SK-N-SH (cell line): ENCODE data around the gene PLGRKT. TPM values are rescaled to one million over a fixed set of nuclear protein-coding genes. Genes with fewer than 3 reads are reported as not detected.
"Not testable (repeated sequence)": the region's sequence is repeated elsewhere in the genome, so short reads cannot be mapped to it uniquely, and the experiment has no call there.

Experiments
- CTCF ChIA-PET: fragments of 300-600, 350-600 bp; formaldehyde crosslinking; extraction: SDS; loops from one replicate; lab custom pipeline; 2021; lab: Yijun Ruan, JAX
- POLR2A ChIA-PET: fragments of 350-600 bp; sonication (Branson Sonifier 250); formaldehyde crosslinking; extraction: SDS; loops from one replicate; lab custom pipeline; 2020; ENCODE audit warnings: antibody characterized with exemption, inconsistent platforms; lab: Yijun Ruan, JAX
- DNase-seq: peaks from one replicate; pipeline ENCODE4 v3.0.0; 2012
- H2AFZ ChIP-seq: fragments of 200-600 bp; sonication (generic); 2 replicates; pipeline ENCODE4 v1.8.1; 2016; ENCODE audit warnings: antibody characterized with exemption, mild to moderate bottlenecking, low read depth
- H3F3A ChIP-seq: fragments of 200-600 bp; sonication (generic); replicated peaks from 2 replicates; pipeline ENCODE3; 2016; ENCODE audit warnings: antibody characterized with exemption, mild to moderate bottlenecking; ENCODE audit not compliant: insufficient read depth
- H3K27ac ChIP-seq, 2 experiments: fragments of 200-500 bp in 1 of 2; fragments of 200-600 bp in 1 of 2; sonication (Bioruptor generic) in 1 of 2; sonication (generic), shearing (Covaris generic) in 1 of 2; 2 replicates each; pipeline versions ENCODE4 v1.5.1 to v1.6.1; 2014 to 2016; ENCODE audit warnings: low read depth in 2 of 2, inconsistent platforms in 1 of 2, low read length in 1 of 2, mild to moderate bottlenecking in 1 of 2, mixed read lengths in 1 of 2
- H3K27me3 ChIP-seq: fragments of 200-600 bp; sonication (generic), shearing (Covaris generic); 2 replicates; pipeline ENCODE4 v1.6.1; 2016; ENCODE audit warnings: mixed run types; ENCODE audit not compliant: insufficient read depth
- H3K36me3 ChIP-seq, 2 experiments: fragments of 200-500 bp in 1 of 2; fragments of 200-600 bp in 1 of 2; sonication (Bioruptor generic) in 1 of 2; sonication (generic) in 1 of 2; replicated peaks in 1 of 2; 2 replicates each; pipeline versions ENCODE3 to v1.5.1; 2014 to 2016; ENCODE audit warnings: low read length in 1 of 2, mild to moderate bottlenecking in 1 of 2; ENCODE audit not compliant: insufficient read depth in 2 of 2, control insufficient read depth in 1 of 2
- H3K4me1 ChIP-seq, 2 experiments: fragments of 200-500 bp in 1 of 2; fragments of 200-600 bp in 1 of 2; sonication (Bioruptor generic) in 1 of 2; sonication (generic), shearing (Covaris generic) in 1 of 2; 2 replicates each; pipeline versions ENCODE4 v1.5.1 to v1.6.1; 2014 to 2016; ENCODE audit warnings: low read depth in 1 of 2, low read length in 1 of 2, mixed run types in 1 of 2; ENCODE audit not compliant: insufficient read depth in 2 of 2, control insufficient read depth in 1 of 2
- H3K4me2 ChIP-seq: fragments of 200-600 bp; sonication (generic), shearing (Covaris generic); 2 replicates; pipeline ENCODE4 v1.6.1; 2017; ENCODE audit warnings: mixed run types
- H3K4me3 ChIP-seq, 2 experiments: fragments of 200-500 bp in 1 of 2; fragments of 200-600 bp in 1 of 2; sonication (Bioruptor generic) in 1 of 2; sonication (generic), shearing (Covaris generic) in 1 of 2; 2 replicates each; pipeline versions ENCODE4 v1.5.1 to v1.8.1; 2014 to 2016; ENCODE audit warnings: low read depth in 2 of 2, inconsistent platforms in 1 of 2, low read length in 1 of 2, mild to moderate bottlenecking in 1 of 2, mixed read lengths in 1 of 2, moderate library complexity in 1 of 2
- H3K79me2 ChIP-seq: fragments of 200-600 bp; sonication (generic); 2 replicates; pipeline ENCODE4 v1.8.1; 2017; ENCODE audit warnings: mild to moderate bottlenecking; ENCODE audit not compliant: insufficient read depth
- H3K9ac ChIP-seq: fragments of 200-600 bp; sonication (generic); 2 replicates; pipeline ENCODE4 v1.6.1; 2017; ENCODE audit warnings: mixed run types
- H3K9me2 ChIP-seq: fragments of 200-600 bp; sonication (generic); 2 replicates; pipeline ENCODE4 v1.6.1; 2017; ENCODE audit warnings: mixed run types
- H3K9me3 ChIP-seq: fragments of 200-600 bp; sonication (generic); 2 replicates; pipeline ENCODE4 v1.6.1; 2017; ENCODE audit warnings: mixed run types, mild to moderate bottlenecking, moderate library complexity
- H4K20me1 ChIP-seq: fragments of 200-600 bp; sonication (generic); 2 replicates; pipeline ENCODE4 v1.6.1; 2017; ENCODE audit warnings: mild to moderate bottlenecking, mixed run types; ENCODE audit not compliant: insufficient read depth
- CHD2 ChIP-seq: fragments of 150-350 bp; IDR thresholded peaks from 2 replicates; pipeline ENCODE4 v1.6.1; 2018; ENCODE audit warnings: low read length; ENCODE audit not compliant: partially characterized antibody
- CTCF ChIP-seq: fragments of 200-600 bp; sonication (generic); IDR thresholded peaks from 2 replicates; pipeline ENCODE4 v1.6.1; 2017; ENCODE audit warnings: antibody characterized with exemption, mild to moderate bottlenecking, moderate library complexity
- ELF1 ChIP-seq: IDR thresholded peaks from 2 replicates; pipeline ENCODE4 v1.4.0; 2012
- EP300 ChIP-seq, 2 experiments: IDR thresholded peaks; 2 replicates each; pipeline versions ENCODE4 v1.4.0 to v1.6.1; 2012; ENCODE audit warnings: borderline replicate concordance in 1 of 2, low read depth in 1 of 2, low read length in 1 of 2
- JUND ChIP-seq: IDR thresholded peaks from 2 replicates; pipeline ENCODE4 v1.4.0; 2012
- MAX ChIP-seq: IDR thresholded peaks from 2 replicates; pipeline ENCODE4 v1.4.0; 2012; ENCODE audit warnings: low read depth
- MEF2A ChIP-seq: IDR thresholded peaks from 2 replicates; pipeline ENCODE4 v1.4.0; 2012; ENCODE audit warnings: low read depth, borderline replicate concordance
- MXI1 ChIP-seq: IDR thresholded peaks from 2 replicates; pipeline ENCODE4 v1.6.1; 2012; ENCODE audit warnings: mild to moderate bottlenecking, low read depth, low read length, improper control_type of control experiment
- NFIC ChIP-seq: IDR thresholded peaks from 2 replicates; pipeline ENCODE4 v1.4.0; 2012; ENCODE audit warnings: borderline replicate concordance
- NRF1 ChIP-seq: IDR thresholded peaks from 2 replicates; pipeline ENCODE4 v1.6.1; 2012; ENCODE audit warnings: low read depth, mild to moderate bottlenecking, low read length
- PBX3 ChIP-seq: IDR thresholded peaks from 2 replicates; pipeline ENCODE4; 2012
- POLR2AphosphoS5 ChIP-seq: IDR thresholded peaks from 2 replicates; pipeline ENCODE4 v1.6.1; 2012; ENCODE audit warnings: low read depth, low read length
- RCOR1 ChIP-seq: fragments of 150-350 bp; IDR thresholded peaks from 2 replicates; pipeline ENCODE4 v1.6.1; 2017; ENCODE audit warnings: antibody characterized with exemption, low read length
- REST ChIP-seq: IDR thresholded peaks from 2 replicates; pipeline ENCODE4 v1.6.1; 2012; ENCODE audit warnings: mild to moderate bottlenecking, low read depth, low read length, moderate library complexity
- RFX5 ChIP-seq: IDR thresholded peaks from 2 replicates; pipeline ENCODE4 v1.6.1; 2012; ENCODE audit warnings: mild to moderate bottlenecking, improper control_type of control experiment, low read length
- RXRA ChIP-seq: IDR thresholded peaks from 2 replicates; pipeline ENCODE4 v1.4.0; 2012; ENCODE audit warnings: low read depth, mild to moderate bottlenecking, borderline replicate concordance
- SIN3A ChIP-seq: IDR thresholded peaks from 2 replicates; pipeline ENCODE4 v1.6.1; 2012; ENCODE audit warnings: low read depth, mild to moderate bottlenecking, low read length, moderate library complexity, borderline replicate concordance
- SMC3 ChIP-seq: IDR thresholded peaks from 2 replicates; pipeline ENCODE4 v1.6.1; 2012; ENCODE audit warnings: low read depth, low read length, improper control_type of control experiment
- TAF1 ChIP-seq: IDR thresholded peaks from 2 replicates; pipeline ENCODE4 v1.6.1; 2012; ENCODE audit warnings: low read depth, mild to moderate bottlenecking, low read length, moderate library complexity, borderline replicate concordance
- TCF12 ChIP-seq: IDR thresholded peaks from 2 replicates; pipeline ENCODE4 v1.4.0; 2012
- YY1 ChIP-seq: IDR thresholded peaks from 2 replicates; pipeline ENCODE4 v1.4.0; 2012; ENCODE audit warnings: low read depth, mild to moderate bottlenecking
- WGBS: methylation state at CpG from one replicate; pipeline ENCODE4 v1.1.6; 2017; ENCODE audit warnings: low lambda C conversion rate; 5-methylcytosine and 5-hydroxymethylcytosine counted together
- polyA plus RNA-seq, 3 experiments: library from polyadenylated mRNA; depleted of rRNA; stranded (reverse); fragments of >200 nt; gene quantifications; 2 replicates each; pipeline ENCODE4 v1.2.3, GENCODE V29; 2012

The PLGRKT gene
- polyA plus RNA-seq, 1 of the 3 experiments (the other 2 are of a cell fraction), result 11.4 TPM

- H3K4me2 ChIP-seq, H3K79me2 ChIP-seq, CTCF ChIA-PET, H2AFZ ChIP-seq, H3K27ac ChIP-seq, H4K20me1 ChIP-seq, H3K9me2 ChIP-seq, H3K36me3 ChIP-seq, DNase-seq, H3K4me1 ChIP-seq, H3K4me3 ChIP-seq, H3F3A ChIP-seq, H3K9ac ChIP-seq, POLR2A ChIA-PET, H3K27me3 ChIP-seq, H3K9me3 ChIP-seq: not testable (repeated sequence)
- WGBS, result 84% methylated on average over 3 of the region's 3 CpGs
- peak; percentile 72; the same call in 1 of the 2 replicates for TF ChIP-seq REST
These were observed 40.2 kb downstream of the PLGRKT start for GRCh38 chr9:5397547-5397946.

GRCh38 chr9:5395428-5395827 lies 42.3 kb downstream of the PLGRKT start:
- no peak overlapping the region for H3K9ac ChIP-seq
- no peak overlapping the region for H2AFZ ChIP-seq
- CTCF ChIA-PET, result no interaction called here

GRCh38 chr9:5393976-5394375 lies 43.7 kb downstream of the PLGRKT start:
- WGBS, result 73% methylated on average over 2 of the region's 2 CpGs
- CTCF ChIA-PET, DNase-seq: not testable (repeated sequence)

More at GRCh38 chr9:5395428-5395827, 42.3 kb downstream of the PLGRKT start:
- no peak for TF ChIP-seq RFX5
- no peak for TF ChIP-seq POLR2AphosphoS5
- no peak for TF ChIP-seq CTCF
- TF ChIP-seq SMC3, result no peak
- no peak for TF ChIP-seq RCOR1
- TF ChIP-seq PBX3, result no peak
- no peak for TF ChIP-seq NFIC
- no peak for TF ChIP-seq TAF1
- TF ChIP-seq NRF1, result no peak
- TF ChIP-seq CHD2, result no peak
- no peak for TF ChIP-seq SIN3A
- no peak for TF ChIP-seq EP300 (IDR thresholded peaks at IDR 0.05; ENCODE audit: borderline replicate concordance in 1 of 2, low read depth in 1 of 2, low read length in 1 of 2)
- TF ChIP-seq MXI1, result no peak
- no peak for TF ChIP-seq ELF1
- no peak for TF ChIP-seq TCF12
- TF ChIP-seq MEF2A, result no peak
- no peak for TF ChIP-seq RXRA
- no peak for TF ChIP-seq YY1
- TF ChIP-seq MAX, result no peak
- TF ChIP-seq JUND, result no peak
- Histone ChIP-seq H3K9me3 (no peaks in the 10 kb centered on the region), H3K4me3 (no peak overlapping the region), H3K36me3 (no peaks in the 10 kb centered on the region), H3K27me3 (no peaks in the 10 kb centered on the region), H3K27ac (no peak overlapping the region), H3K79me2 (no peaks in the 10 kb centered on the region), H3K9me2 (no peaks in the 10 kb centered on the region), H4K20me1 (no peaks in the 10 kb centered on the region), H3K4me2 (no peak overlapping the region), H3K4me1 (no peaks in the 10 kb centered on the region; a peak in 2 of 4 replicates), H3F3A (peaks cover 7% of the 10 kb centered on the region)
- no peak for DNase-seq
- POLR2A ChIA-PET, result no interaction called here

More at GRCh38 chr9:5393976-5394375, 43.7 kb downstream of the PLGRKT start:
- H3F3A ChIP-seq, H3K4me3 ChIP-seq, H3K9me2 ChIP-seq, H3K79me2 ChIP-seq, H2AFZ ChIP-seq, H3K4me1 ChIP-seq, H3K36me3 ChIP-seq, H3K27ac ChIP-seq, H4K20me1 ChIP-seq, H3K4me2 ChIP-seq, H3K9me3 ChIP-seq, H3K27me3 ChIP-seq, POLR2A ChIA-PET, H3K9ac ChIP-seq: not testable (repeated sequence)
